GM21447 (cell line): Measurements from ENCODE around the gene SEC31B.
A peak's percentile ranks its signal among the peaks of the same experiment; 100 is the strongest.

Experiments
- ATAC-seq: cut with Tn5 transposase; IDR thresholded peaks from one replicate; pipeline ENCODE4 v1.9.1; 2021; ENCODE audit not compliant: unreplicated experiment

Gene SEC31B

DNA sequence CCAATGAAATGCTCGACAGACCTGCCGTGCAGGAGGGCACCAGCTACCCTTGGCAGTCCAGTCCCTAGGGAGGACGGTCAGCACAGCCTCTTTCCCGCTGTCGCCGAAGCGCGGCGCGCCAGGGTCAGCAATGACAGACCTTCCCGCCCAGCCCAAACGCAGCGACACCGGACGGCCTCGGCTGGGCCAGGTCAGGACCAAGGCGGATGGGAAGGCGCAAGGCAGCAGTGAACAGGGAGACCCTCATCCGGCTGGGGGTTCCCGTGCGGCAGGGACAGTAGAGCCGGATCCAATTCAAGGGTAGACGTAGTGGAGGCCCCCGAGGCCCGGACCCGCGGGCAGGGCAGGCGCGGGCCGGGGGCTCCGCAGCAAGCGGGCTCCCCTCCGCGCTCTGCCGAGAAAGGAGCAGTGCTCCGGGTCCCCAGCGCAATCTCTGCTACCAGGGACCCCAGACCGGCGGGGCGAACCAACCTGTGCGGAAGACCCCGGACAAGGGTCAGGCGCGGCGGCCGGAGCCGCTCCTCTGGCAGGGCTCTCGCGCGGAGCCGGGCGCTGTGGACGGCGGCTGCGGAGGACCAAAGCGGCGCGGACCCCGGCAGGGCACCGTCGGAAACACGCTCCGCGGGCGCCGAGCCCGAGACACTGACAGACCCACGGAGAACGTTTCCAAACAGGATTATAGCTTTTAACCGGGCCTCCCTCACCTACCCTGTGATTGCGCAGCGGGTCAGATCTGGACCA, at the start of gene SEC31B:
TSS of gene SEC31B (minus strand) at position 551 of the 741 bp plus-strand sequence. CDS start 2,909 bp downstream, outside the sequence.
- ATAC-seq = no peak

DNA sequence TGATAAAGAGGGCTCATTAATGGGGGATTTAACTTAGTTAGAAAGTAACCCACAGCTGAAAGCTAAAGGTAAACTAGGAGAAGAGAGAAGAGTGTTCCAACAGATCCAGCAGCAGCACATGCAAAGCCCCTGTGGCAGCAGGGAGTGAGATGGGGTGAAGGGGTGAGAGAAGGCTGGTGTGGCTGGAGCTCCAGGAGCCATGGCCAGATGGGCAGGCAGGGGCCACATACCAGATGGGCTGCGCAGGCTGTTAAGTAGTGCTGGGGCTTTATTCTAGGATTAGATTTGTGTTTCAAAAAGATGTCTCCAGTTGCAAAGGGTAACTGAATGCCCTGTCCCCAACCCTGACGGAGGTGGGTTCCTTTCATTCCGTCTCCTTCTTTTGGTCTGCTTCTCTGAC, 49.3 kb upstream of the SEC31B start:
- no peak for ATAC-seq

GRCh38 chr10:100567826-100568225, 48.2 kb upstream of the SEC31B start:
- no peak for ATAC-seq

DNA sequence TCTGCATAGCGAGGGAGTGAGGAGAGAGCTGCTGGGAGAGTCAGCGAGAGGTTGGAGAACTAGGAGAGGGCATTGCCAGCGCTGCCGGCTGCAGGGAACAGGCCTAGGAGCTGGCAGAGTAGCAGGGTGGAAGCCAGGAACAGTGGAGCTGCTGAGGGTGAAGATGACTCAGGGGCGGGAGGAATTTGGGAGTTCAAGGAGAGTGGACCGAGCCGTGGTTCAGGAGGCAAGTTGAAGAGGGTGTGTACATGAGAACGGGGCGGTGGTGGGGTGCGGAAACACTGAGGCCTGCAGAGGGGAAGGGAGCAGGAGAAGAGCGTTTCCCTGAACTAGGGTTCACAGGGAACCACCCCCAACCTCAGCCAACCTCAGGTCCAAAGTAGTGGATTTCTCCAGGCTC, 47.6 kb upstream of the SEC31B start:
- no peak for ATAC-seq

GRCh38 chr10:100566561-100566960, 46.9 kb upstream of the SEC31B start:
- ATAC-seq = no peak

DNA sequence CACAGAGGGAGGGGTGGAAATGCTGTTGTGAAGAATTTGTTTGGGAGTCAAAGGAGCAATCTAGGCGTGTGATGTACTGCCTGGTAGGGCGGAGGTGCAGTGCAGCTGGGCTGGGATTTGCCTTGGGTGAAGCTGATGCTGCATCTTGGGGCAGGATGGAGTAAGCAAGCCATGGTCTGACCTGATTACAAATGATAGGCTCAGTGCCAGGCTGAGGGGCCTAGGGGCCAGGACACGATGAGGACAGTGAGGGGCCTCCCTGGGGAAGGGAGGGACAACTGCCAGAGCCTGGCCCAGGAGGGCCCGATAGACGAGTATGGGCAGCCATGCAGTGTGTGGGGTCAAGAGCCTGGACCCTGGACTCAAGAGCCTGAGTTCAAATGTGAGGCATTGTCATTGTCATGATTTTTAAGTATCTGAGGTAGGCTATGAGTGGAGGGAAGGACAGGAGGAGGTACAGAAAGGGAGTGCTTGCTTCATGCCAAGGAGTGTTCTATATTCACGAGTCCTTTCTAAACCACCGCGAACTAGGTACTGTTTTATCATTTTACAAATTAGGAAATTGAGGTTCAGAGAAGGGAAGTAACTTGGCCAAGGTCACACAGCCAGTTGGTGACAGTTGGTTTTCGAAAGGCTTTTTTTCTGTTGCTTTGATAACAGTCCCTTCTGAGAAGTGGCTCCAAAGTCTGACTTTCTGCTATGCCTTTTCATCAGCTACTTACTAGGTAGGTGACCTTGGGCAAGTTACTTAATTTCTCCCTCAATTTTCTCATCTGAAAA, 45.7 kb upstream of the SEC31B start:
- ATAC-seq = no peak

GRCh38 chr10:100562008-100562672, 42.5 kb upstream of the SEC31B start:
- ATAC-seq = peak; percentile 76

DNA sequence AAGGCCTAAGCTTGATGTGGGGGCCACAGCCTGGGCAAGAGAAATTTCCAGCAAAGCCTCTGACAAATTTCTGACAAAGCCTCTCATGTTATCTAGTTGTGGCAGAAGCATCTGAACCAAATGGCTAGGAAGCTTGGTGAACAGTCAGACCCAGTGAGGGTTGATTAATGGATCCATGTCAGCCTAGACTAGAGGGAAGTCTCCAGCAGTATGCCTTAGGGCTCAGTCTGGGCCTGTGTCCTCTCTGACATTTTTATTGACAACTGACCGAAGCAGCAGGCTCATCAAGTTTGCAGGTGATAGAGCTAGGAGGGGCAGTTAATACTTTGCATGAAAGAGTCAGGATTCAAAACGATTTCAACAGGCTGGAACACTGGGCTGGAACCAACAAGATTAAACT, 41.3 kb upstream of the SEC31B start:
- ATAC-seq = no peak

DNA sequence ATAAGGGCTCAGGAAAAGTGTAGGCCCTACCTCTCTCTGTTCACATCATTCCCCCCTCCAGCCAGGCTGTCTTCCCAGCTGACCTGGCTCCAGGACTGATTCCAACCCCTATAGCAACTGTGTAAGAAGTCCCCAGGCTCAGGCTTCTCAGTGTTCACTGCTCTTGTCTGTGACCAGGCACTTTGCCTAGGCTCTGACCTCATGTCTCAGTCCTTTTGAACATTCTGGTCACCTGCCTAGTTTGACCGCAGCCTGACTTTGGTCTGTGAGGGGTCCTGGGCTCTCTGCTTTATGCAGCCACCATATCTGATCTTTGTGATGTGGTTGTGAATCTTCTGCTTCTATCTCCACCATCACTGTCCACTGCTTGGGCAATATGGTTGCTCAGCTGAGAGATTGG, 40.6 kb upstream of the SEC31B start:
- no peak for ATAC-seq

DNA sequence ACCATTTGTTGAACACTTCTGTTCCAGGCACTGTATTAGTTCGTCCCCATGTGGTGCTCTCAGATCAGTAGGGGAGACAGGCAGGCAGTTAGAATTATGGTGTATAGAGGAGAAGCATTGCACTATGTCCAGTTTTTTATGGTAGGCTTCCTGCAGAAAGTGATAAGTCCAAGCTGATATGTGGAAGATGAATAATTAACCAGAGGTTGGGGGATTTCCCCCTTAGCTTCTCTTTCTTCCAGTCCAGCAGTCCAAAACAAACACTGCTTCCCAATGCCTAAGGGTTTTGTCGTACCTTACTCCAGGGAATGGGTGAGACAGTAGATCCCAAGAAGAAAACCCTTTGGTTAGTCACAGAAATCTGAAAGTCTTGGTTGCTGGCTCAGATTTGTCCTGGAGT, 35.2 kb upstream of the SEC31B start:
- no peak for ATAC-seq

- ATAC-seq = no peak
Observed at GRCh38 chr10:100553929-100554328, 34.3 kb upstream of the SEC31B start.

DNA sequence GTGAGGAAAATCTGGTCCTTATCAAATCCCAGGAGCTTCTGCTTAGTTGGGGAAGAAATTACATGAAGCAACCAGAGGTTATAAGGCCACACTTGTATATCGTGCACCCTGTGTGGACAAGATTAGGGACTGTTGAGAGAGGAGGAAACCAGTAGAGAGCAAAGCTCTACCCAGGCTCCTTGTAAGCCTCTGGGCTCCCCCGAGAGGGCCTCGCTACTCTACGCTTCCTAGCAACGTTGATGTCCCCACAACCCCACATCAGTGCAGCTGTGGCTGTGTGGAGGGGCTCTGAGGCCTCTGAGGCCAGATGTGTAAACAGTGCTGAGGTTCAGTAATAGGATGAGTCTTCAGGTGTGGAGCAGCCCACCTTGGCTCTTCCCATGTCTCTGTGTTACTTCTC, 32.1 kb upstream of the SEC31B start:
- no peak for ATAC-seq

DNA sequence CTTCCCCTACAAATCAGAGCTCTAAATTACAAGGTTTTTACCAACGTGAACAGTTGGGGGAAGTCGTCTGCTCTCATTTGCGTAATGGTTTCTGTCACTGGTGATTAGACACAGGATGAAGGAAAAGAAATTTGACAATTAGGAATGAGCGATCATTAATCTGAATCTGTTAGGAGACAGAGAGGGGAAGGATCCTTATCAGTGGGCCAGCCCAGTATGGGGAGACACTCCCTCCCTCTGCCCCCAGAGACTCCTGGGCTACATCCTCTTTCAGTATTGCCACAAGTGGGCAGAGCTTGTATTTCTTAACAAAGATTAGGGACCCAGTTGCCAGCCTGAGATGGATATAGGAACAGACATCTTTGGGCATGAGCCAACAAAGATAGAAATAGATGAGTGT, 31.5 kb upstream of the SEC31B start:
- no peak for ATAC-seq

DNA sequence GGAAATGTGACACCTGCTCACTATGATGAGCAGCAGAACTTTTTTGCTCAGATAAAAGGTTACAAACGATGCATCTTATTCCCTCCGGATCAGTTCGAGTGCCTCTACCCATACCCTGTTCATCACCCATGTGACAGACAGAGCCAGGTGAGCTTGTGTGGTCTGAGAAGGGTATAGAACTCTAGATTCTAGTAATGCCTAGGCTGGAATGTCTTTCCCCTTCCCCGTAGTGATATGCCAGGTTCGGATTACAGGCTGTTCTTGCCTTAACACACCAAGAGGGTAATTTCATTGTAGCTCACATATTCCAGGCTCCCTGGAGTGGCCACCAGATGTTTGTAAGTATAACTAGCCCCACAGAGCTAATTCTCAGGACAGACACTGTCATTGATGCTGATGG, 25.3 kb upstream of the SEC31B start:
- no peak for ATAC-seq

GRCh38 chr10:100537475-100537874, 17.8 kb upstream of the SEC31B start:
- ATAC-seq = no peak

- ATAC-seq = peak; percentile 94
Observed at GRCh38 chr10:100535715-100536353, 16.2 kb upstream of the SEC31B start, which contains the start of gene HIF1AN. TSS of gene HIF1AN (plus strand) at chr10:100535943. CDS start at chr10:100535959, 16 bp downstream.

GRCh38 chr10:100535338-100535714, 15.7 kb upstream of the SEC31B start:
- no peak for ATAC-seq

DNA sequence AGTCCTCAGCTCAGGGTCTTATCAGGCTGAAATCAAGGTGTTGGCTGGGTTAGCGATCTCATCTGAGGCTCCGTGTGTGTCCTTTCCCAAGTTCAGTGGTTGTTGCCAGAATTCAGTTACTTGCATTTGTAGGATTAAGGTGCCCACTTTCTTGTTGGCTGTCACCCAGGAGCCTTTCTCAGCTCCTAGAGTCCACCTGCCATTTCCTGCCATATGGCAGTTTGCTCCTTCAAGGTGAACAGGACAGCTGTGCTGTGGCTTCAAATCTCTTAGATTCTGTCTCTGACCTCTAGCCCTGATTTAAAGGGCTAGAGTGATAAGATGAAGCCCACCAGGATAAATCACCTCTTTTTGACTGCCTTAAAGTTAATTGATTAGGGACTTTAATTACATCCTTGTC, 15.1 kb upstream of the SEC31B start:
- ATAC-seq = no peak

DNA sequence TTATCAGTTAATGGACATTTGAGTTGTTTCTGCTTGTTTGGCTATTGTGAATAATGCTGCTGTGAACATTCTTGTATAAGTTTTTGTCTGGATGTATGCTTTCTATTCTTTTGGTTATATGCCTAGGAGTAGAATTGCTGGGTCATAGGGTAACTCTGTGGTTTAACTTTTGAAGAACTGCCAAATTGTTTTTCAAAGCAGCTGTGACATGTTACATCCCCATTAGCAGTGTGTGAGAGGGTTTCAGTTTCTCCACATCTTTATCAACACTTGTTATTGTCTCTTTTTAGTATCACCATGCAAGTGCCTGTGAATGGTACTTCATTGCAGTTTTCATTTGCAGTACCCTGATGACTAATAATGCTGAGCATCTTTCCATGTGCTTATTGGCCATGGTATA, 12.1 kb upstream of the SEC31B start:
- no peak for ATAC-seq

DNA sequence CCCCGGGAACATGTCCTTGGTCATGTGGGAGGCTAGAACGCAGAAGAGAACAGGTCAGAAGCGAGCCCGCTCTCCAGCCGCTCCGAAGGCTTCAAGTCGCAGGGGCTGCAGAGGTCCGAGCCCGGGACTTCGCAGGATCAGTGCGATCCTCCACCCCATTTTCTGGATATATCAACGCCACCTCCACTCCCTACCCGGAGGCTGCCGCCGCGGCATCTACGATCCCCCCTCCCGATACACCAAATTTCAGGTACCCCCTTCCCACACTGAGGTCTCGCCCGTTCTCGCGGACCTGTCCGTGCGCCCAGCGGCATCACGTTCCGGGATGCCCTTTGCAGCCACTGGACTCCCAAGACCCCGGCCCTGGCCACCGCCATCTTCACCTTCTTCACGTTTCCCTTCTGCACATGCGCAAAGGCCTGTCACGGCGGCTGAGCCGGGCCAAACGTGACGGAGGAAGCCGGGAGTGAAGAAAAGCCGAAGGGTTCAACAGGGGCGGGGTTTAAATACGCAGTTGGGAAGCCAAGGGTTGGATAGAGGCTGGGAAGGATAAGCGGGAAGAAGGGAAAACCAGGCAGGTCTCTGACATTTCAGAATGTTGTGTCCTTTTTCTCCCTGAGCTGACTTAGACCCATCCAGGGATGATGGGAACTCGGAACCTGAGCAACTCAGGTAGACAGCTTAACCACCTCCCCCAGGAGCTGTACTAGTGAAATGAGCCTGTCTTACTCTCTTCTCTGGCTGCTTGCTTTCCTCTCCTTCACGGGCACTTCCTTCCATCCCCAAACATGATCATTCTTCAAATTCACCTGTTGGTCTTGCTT, 10.0 kb upstream of the SEC31B start, which contains the start of gene NDUFB8:
TSS of gene NDUFB8 (minus strand) at position 397 of the 824 bp plus-strand sequence. CDS start at position 377, 20 bp downstream.
- peak; percentile 61 for ATAC-seq
